ENCODE results near the gene ISM1. TPM values are rescaled to one million over a fixed set of nuclear protein-coding genes. Genes with fewer than 3 reads are reported as not detected.

ISM1 gene
- total RNA-seq, 2 experiments from 2014 or later: 0.87 to 1.1 TPM

DNA sequence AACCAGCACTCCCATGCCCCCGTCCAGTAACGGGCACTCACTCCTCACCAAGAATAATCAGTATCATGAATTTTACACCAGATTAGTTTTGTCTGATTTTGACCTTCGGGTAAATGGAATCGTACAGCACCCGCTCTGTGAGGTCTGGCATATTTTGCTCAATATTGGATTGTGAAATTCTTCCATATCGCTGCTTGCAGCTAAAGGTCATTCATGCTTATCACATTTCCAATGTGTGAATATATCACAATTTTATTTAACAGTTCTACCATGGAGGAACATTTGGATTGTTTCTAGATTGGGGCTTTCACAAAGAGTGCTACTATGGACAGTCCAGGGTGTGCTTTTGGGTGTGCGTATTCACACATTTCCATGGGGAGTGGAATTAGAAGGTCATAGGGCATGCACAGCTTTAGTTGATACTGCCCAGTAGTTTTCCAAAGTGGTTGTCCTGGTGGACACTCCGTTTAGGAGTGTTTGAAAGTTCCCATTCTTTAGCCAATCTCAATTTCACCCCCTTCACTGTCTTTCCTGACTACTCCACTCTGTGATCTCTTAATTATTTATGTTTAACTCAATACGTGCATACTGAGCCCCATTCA is 86.6 kb downstream of the ISM1 start:
- Histone ChIP-seq H3K9me3 (ENCODE audit: control insufficient read depth in 1 of 2, insufficient read depth in 1 of 2, low read length in 2 of 2) (no peaks in the 10 kb centered on the region), H3K27me3 (ENCODE audit: control insufficient read depth in 1 of 2, insufficient read depth in 2 of 2, low read length in 2 of 2) (no peaks in the 10 kb centered on the region), H3K27ac (ENCODE audit: low read depth in 1 of 2, low read length in 2 of 2) (no peak overlapping the region), H3K4me3 (ENCODE audit: low read length) (no peak overlapping the region), H3K4me1 (ENCODE audit: insufficient read depth, low read length) (no peaks in the 10 kb centered on the region), H3K36me3 (ENCODE audit: insufficient read depth, low read length) (no peaks in the 10 kb centered on the region)
- CTCF ChIA-PET: no interaction called here
- no peak overlapping the region for H3K4me3 Mint-ChIP-seq
- no peak overlapping the region for H3K27ac Mint-ChIP-seq
- intact Hi-C loops (cut with DNase I, micrococcal nuclease): no loop called here
- H3K9me3 Mint-ChIP-seq: no peaks in the 10 kb centered on the region
- H3K4me1 Mint-ChIP-seq (ENCODE audit: low read depth): no peaks in the 10 kb centered on the region
- H3K36me3 Mint-ChIP-seq (ENCODE audit: low read depth): no peaks in the 10 kb centered on the region
- TF ChIP-seq, protein P1, sequence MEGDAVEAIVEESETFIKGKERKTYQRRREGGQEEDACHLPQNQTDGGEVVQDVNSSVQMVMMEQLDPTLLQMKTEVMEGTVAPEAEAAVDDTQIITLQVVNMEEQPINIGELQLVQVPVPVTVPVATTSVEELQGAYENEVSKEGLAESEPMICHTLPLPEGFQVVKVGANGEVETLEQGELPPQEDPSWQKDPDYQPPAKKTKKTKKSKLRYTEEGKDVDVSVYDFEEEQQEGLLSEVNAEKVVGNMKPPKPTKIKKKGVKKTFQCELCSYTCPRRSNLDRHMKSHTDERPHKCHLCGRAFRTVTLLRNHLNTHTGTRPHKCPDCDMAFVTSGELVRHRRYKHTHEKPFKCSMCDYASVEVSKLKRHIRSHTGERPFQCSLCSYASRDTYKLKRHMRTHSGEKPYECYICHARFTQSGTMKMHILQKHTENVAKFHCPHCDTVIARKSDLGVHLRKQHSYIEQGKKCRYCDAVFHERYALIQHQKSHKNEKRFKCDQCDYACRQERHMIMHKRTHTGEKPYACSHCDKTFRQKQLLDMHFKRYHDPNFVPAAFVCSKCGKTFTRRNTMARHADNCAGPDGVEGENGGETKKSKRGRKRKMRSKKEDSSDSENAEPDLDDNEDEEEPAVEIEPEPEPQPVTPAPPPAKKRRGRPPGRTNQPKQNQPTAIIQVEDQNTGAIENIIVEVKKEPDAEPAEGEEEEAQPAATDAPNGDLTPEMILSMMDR (IDR thresholded peaks at IDR 0.05): no peak
- DNase-seq (no peak), ATAC-seq (ENCODE audit: poor library complexity) (no peak)
- POLR2A ChIA-PET: no interaction called here
- no peaks in the 10 kb centered on the region for H3K27me3 Mint-ChIP-seq

DNA sequence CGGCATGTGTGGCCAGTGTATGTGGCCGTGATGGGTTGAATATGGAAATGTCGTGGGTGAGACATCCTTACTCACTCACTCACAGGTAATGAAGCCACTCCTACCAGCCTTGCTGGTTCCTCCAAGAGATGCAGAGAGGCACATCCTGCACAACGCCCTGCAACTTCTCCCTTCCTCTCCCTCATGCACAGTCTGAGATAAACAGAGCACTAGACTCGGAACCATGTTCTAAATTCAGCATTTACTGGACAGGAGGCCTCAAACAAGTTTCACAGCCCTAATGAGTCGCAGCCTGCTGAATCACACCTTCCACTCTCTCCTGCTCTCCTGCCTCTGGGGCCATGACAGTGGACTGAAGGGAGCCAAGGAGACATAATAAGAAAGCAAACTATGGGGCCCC is 91.2 kb downstream of the ISM1 start:
- H3K4me1 Mint-ChIP-seq (ENCODE audit: low read depth): no peaks in the 10 kb centered on the region

DNA sequence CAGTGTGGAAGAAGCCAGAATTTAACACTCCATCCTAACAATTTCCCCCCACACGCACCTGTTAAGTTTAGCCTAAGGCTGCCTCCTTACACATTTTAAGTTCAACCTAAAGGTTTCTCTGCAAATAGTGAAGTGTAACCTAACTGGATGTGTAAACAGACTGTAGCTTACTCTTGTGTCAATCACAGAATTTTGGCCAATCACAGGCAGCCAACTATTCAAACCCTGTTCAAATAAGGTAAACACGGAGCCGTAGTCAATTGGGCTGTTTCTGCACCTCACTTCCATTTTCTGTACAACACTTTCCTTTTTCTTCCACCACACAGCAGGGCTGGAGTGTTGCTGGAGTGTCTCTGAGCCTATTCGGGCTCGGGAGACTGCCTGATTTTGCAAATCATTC is 92.1 kb downstream of the ISM1 start:
- no peaks in the 10 kb centered on the region for H3K36me3 Mint-ChIP-seq (ENCODE audit: low read depth)
- ChIA-PET CTCF (no interaction called here), POLR2A (no interaction called here)
- H3K27me3 Mint-ChIP-seq: no peaks in the 10 kb centered on the region
- no peak overlapping the region for H3K27ac Mint-ChIP-seq
- Histone ChIP-seq H3K4me1 (ENCODE audit: insufficient read depth, low read length) (no peaks in the 10 kb centered on the region), H3K4me3 (ENCODE audit: low read length) (no peak overlapping the region), H3K27me3 (ENCODE audit: control insufficient read depth in 1 of 2, insufficient read depth in 2 of 2, low read length in 2 of 2) (no peaks in the 10 kb centered on the region), H3K36me3 (ENCODE audit: insufficient read depth, low read length) (no peaks in the 10 kb centered on the region), H3K9me3 (ENCODE audit: control insufficient read depth in 1 of 2, insufficient read depth in 1 of 2, low read length in 2 of 2) (peaks cover 0 to 7% of the 10 kb centered on the region in 2 experiments), H3K27ac (ENCODE audit: low read depth in 1 of 2, low read length in 2 of 2) (no peak overlapping the region)
- H3K9me3 Mint-ChIP-seq: peaks cover 8% of the 10 kb centered on the region
- no peak for DNase-seq
- no peak overlapping the region for H3K4me3 Mint-ChIP-seq
- no peak for ATAC-seq (ENCODE audit: poor library complexity)
- H3K4me1 Mint-ChIP-seq (ENCODE audit: low read depth): no peaks in the 10 kb centered on the region
- TF ChIP-seq, protein P1 (IDR thresholded peaks at IDR 0.05): no peak
- intact Hi-C loops (cut with DNase I, micrococcal nuclease): no loop called here

More for the DNA sequence above, 91.2 kb downstream of the ISM1 start:
- Histone ChIP-seq H3K4me1 (ENCODE audit: insufficient read depth, low read length) (no peaks in the 10 kb centered on the region), H3K36me3 (ENCODE audit: insufficient read depth, low read length) (no peaks in the 10 kb centered on the region), H3K9me3 (ENCODE audit: control insufficient read depth in 1 of 2, insufficient read depth in 1 of 2, low read length in 2 of 2) (peaks cover 0 to 5% of the 10 kb centered on the region in 2 experiments), H3K27ac (ENCODE audit: low read depth in 1 of 2, low read length in 2 of 2) (no peak overlapping the region), H3K27me3 (ENCODE audit: control insufficient read depth in 1 of 2, insufficient read depth in 2 of 2, low read length in 2 of 2) (no peaks in the 10 kb centered on the region), H3K4me3 (ENCODE audit: low read length) (no peak overlapping the region)
- peaks cover 6% of the 10 kb centered on the region for H3K9me3 Mint-ChIP-seq
- no peak overlapping the region for H3K4me3 Mint-ChIP-seq
- CTCF ChIA-PET: no interaction called here
- ATAC-seq (ENCODE audit: poor library complexity) (no peak), DNase-seq (no peak)
- TF ChIP-seq, protein P1 (IDR thresholded peaks at IDR 0.05): no peak
- intact Hi-C loops (cut with DNase I, micrococcal nuclease): no loop called here
- no peaks in the 10 kb centered on the region for H3K27me3 Mint-ChIP-seq
- H3K27ac Mint-ChIP-seq: no peak overlapping the region
- H3K36me3 Mint-ChIP-seq (ENCODE audit: low read depth): no peaks in the 10 kb centered on the region
- POLR2A ChIA-PET: no interaction called here

Measured in CD4-positive, alpha-beta T cell (primary cell).